K562 (cell line): ENCODE results near the gene EIF5. TPM values are rescaled to one million over a fixed set of nuclear protein-coding genes. Genes with fewer than 3 reads are reported as not detected.
A peak's percentile ranks its signal among the peaks of the same experiment; 100 is the strongest.

Experiments used
- ATAC-seq: fragments of 200-7000 bp; cut with Tn5 transposase; 3 replicates; pipeline ENCODE4 v1.9.1; 2020; ENCODE audit warnings: moderate library complexity
- BruUV-seq: library from RNA; stranded (reverse); fragments of 400-500 nt; replicated peaks from 2 replicates; lab custom pipeline; 2021; lab: Mats Ljungman, UMichigan
- CTCF ChIA-PET: fragments of 300-600 bp; formaldehyde crosslinking; extraction: SDS; loops from one replicate; lab custom pipeline; 2021; ENCODE audit warnings: low intra/inter-chr PET ratio; lab: Yijun Ruan, JAX
- POLR2A ChIA-PET: fragments of 300-600, 350-650 bp; sonication (Branson Sonifier 250); formaldehyde crosslinking; extraction: SDS; loops from one replicate; lab custom pipeline; 2021; ENCODE audit warnings: antibody characterized with exemption, inconsistent platforms; lab: Yijun Ruan, JAX
- DNase-seq, 4 experiments: peaks; one replicate each; pipeline versions ENCODE4 v3.0.0 to v3.0.0-alpha.2; 2011 to 2018; ENCODE audit warnings: low spot score in 3 of 4, mixed read lengths in 3 of 4; ENCODE audit errors: extremely low read depth in 1 of 4
- FAIRE-seq: peaks from 2 replicates; lab custom pipeline; 2011; peaks lifted over from hg19 to GRCh38; lab: Jason Lieb, UNC
- H2AFZ ChIP-seq: 2 replicates; pipeline ENCODE4 v1.6.0; 2011; ENCODE audit warnings: low read depth, low read length, control low read depth, inconsistent platforms
- H3K27ac ChIP-seq: fragments of 200-600 bp; 3 replicates; pipeline ENCODE4 v1.8.0; 2011; ENCODE audit warnings: low read depth, mild to moderate bottlenecking, control low read depth, inconsistent platforms, low read length, moderate library complexity, mixed read lengths; ENCODE audit errors: extremely low read depth
- H3K27me3 ChIP-seq, 2 experiments: fragments of 300-600 bp in 1 of 2; 2 replicates in 1 of 2; 3 replicates in 1 of 2; pipeline versions ENCODE4 v1.6.0 to v1.8.0; 2011; ENCODE audit warnings: inconsistent platforms in 2 of 2, low read length in 2 of 2, mild to moderate bottlenecking in 1 of 2, mixed read lengths in 1 of 2, moderate library complexity in 1 of 2; ENCODE audit not compliant: control insufficient read depth in 2 of 2, insufficient read depth in 2 of 2
- H3K36me3 ChIP-seq: fragments of 300-600 bp; 3 replicates; pipeline ENCODE4 v1.8.0; 2011; ENCODE audit warnings: mild to moderate bottlenecking, low read length, inconsistent platforms; ENCODE audit not compliant: control insufficient read depth, insufficient read depth
- H3K4me1 ChIP-seq, 2 experiments: fragments of 200-600 bp in 1 of 2; replicated peaks in 1 of 2; 2 replicates in 1 of 2; 3 replicates in 1 of 2; pipeline versions ENCODE4 v1.5.1 to v1.8.0; 2011; ENCODE audit warnings: inconsistent platforms in 2 of 2, low read length in 2 of 2, mild to moderate bottlenecking in 1 of 2, mixed read lengths in 1 of 2, moderate library complexity in 1 of 2; ENCODE audit not compliant: control insufficient read depth in 2 of 2, insufficient read depth in 2 of 2
- H3K4me2 ChIP-seq: 2 replicates; pipeline ENCODE4 v1.6.1; 2011; ENCODE audit warnings: low read length, control low read depth, inconsistent platforms, mixed read lengths; ENCODE audit not compliant: insufficient read depth
- H3K4me3 ChIP-seq: fragments of 200-600 bp; sonication (generic), shearing (Covaris generic); 2 replicates; pipeline ENCODE4 v1.5.1; 2016; ENCODE audit warnings: control low read depth, inconsistent platforms
- H3K79me2 ChIP-seq: fragments of 200-600 bp; 3 replicates; pipeline ENCODE4 v1.8.0; 2011; ENCODE audit warnings: low read length, inconsistent platforms; ENCODE audit not compliant: control insufficient read depth, insufficient read depth
- H3K9ac ChIP-seq, 2 experiments: 2 replicates each; pipeline versions ENCODE4 v1.6.0 to v1.6.1; 2011; ENCODE audit warnings: low read depth in 2 of 2, low read length in 2 of 2, control low read depth in 1 of 2, inconsistent platforms in 1 of 2, mild to moderate bottlenecking in 1 of 2, mixed read lengths in 1 of 2; ENCODE audit not compliant: insufficient read depth in 1 of 2
- H3K9me1 ChIP-seq: one replicate; pipeline ENCODE4 v1.6.0; 2011; ENCODE audit warnings: inconsistent platforms, mild to moderate bottlenecking, low read length, moderate library complexity; ENCODE audit not compliant: control insufficient read depth, insufficient read depth
- H3K9me3 ChIP-seq: replicated peaks from 2 replicates; pipeline ENCODE4 v1.5.1; 2011; ENCODE audit warnings: low read depth, low read length, inconsistent platforms; ENCODE audit not compliant: control insufficient read depth, insufficient read depth
- H4K20me1 ChIP-seq: replicated peaks from 2 replicates; pipeline ENCODE4 v1.6.1; 2011; ENCODE audit warnings: low read length, inconsistent platforms, mixed read lengths; ENCODE audit not compliant: control insufficient read depth, insufficient read depth
- CBFA2T2 ChIP-seq: fragments of 450-650 bp; conservative IDR thresholded peaks from 2 replicates; pipeline ENCODE4 v1.6.1; 2017; ENCODE audit warnings: mild to moderate bottlenecking
- EHMT2 ChIP-seq: fragments of 450-650 bp; IDR thresholded peaks from 2 replicates; pipeline ENCODE4 v1.6.1; 2018; ENCODE audit warnings: antibody characterized with exemption
- ELF1 ChIP-seq: fragments of 200-800 bp; sonication (Bioruptor generic); IDR thresholded peaks from 2 replicates; pipeline ENCODE4 v1.6.1; 2016; ENCODE audit warnings: missing genetic modification characterization, missing compliant biosample characterization
- GABPB2 ChIP-seq: fragments of 250-450 bp; sonication (Bioruptor Pico); conservative IDR thresholded peaks from 2 replicates; pipeline ENCODE4 v1.5.1; 2021; ENCODE audit warnings: mild to moderate bottlenecking
- NEUROD1 ChIP-seq: fragments of 150-350 bp; IDR thresholded peaks from 2 replicates; pipeline ENCODE4 v1.6.1; 2014; ENCODE audit warnings: borderline replicate concordance, low read length, low read depth; ENCODE audit not compliant: partially characterized antibody
- POLR2AphosphoS5 ChIP-seq: IDR thresholded peaks from 2 replicates; pipeline ENCODE4 v1.6.1; 2011; ENCODE audit warnings: mild to moderate bottlenecking, low read depth, low read length, moderate library complexity; ENCODE audit not compliant: control insufficient read depth, insufficient read depth
- POLR3A ChIP-seq: IDR thresholded peaks from 2 replicates; pipeline ENCODE4 v1.6.1; 2011; ENCODE audit warnings: borderline replicate concordance, mild to moderate bottlenecking, moderate library complexity; ENCODE audit not compliant: insufficient read length, insufficient read depth; ENCODE audit errors: extremely low read depth
- SP2 ChIP-seq: IDR thresholded peaks from 2 replicates; pipeline ENCODE4 v1.6.1; 2011; ENCODE audit warnings: mild to moderate bottlenecking, low read depth, low read length, moderate library complexity; ENCODE audit not compliant: poor library complexity, severe bottlenecking; ENCODE audit errors: extremely low read depth
- ZNF644 ChIP-seq: fragments of 200-800 bp; sonication (Bioruptor generic); IDR thresholded peaks from 2 replicates; pipeline ENCODE4 v1.6.1; 2016; ENCODE audit warnings: low read depth, missing genetic modification characterization, missing compliant biosample characterization
- WGBS: fragments of 100-300 bp; shearing (Covaris generic); methylation state at CpG from one replicate; pipeline ENCODE4 v1.1.6; 2016; ENCODE audit warnings: low coverage, mixed read lengths; ENCODE audit not compliant: insufficient coverage; ENCODE audit errors: missing lambda C conversion rate; 5-methylcytosine and 5-hydroxymethylcytosine counted together
- in situ Hi-C: fragments of 300-500 bp; cut with MboI; formaldehyde crosslinking; loops from 4 replicates; pipeline ENCODE4 v1.15.0; 2018; ENCODE audit warnings: inconsistent platforms, mixed read lengths
- intact Hi-C: fragments of 100-400 bp; cut with micrococcal nuclease; formaldehyde crosslinking; loops from 2 replicates; pipeline ENCODE4 v1.14.2; 2022
- polyA plus RNA-seq, 8 experiments: library from polyadenylated mRNA; depleted of rRNA in 4 of 8; stranded (reverse) in 5 of 8; unstranded in 3 of 8; fragments of >200 nt; fragmentation: Nextera tagmentation in 2 of 8; fragmentation: Illumina TruSeq in 1 of 8; extraction: Ambion mirVana in 2 of 8; extraction: Trizol in 1 of 8; gene quantifications; 2 replicates each; pipeline versions ENCODE4 v1.2.1 to v1.2.3, GENCODE V29; 2011 to 2014; ENCODE audit warnings: inconsistent platforms in 1 of 8, missing spikeins in 1 of 8
- total RNA-seq, 7 experiments: library from RNA; depleted of rRNA in 6 of 7; stranded (reverse); fragments of >200 nt in 6 of 7; fragmentation: Illumina TruSeq in 2 of 7; extraction: Trizol in 2 of 7; gene quantifications; 2 replicates each; pipeline versions ENCODE4 v1.2.1 to v1.2.3, GENCODE V29; 2011 to 2021; ENCODE audit warnings: low replicate concordance in 1 of 7
- TF ChIP-seq, protein P1 (sequence below): sonication (generic); formaldehyde crosslinking; IDR thresholded peaks from 2 replicates; pipeline ENCODE4 v1.9.0; 2022; ENCODE audit warnings: mild to moderate bottlenecking, missing genetic modification reagents
- TF ChIP-seq, protein P2 (sequence below): sonication (generic); formaldehyde crosslinking; IDR thresholded peaks from 2 replicates; pipeline ENCODE4 v1.8.1; 2023; ENCODE audit warnings: mild to moderate bottlenecking, missing genetic modification reagents
- TF ChIP-seq, protein P3 (sequence below), 3 experiments: IDR thresholded peaks in 2 of 3; conservative IDR thresholded peaks in 1 of 3; 2 replicates each; pipeline ENCODE4 v1.5.1; 2011 to 2012; ENCODE audit warnings: low read length in 3 of 3, mild to moderate bottlenecking in 3 of 3, control low read depth in 2 of 3, improper control_type of control experiment in 1 of 3, inconsistent platforms in 1 of 3, low read depth in 1 of 3, mixed read lengths in 1 of 3, moderate library complexity in 1 of 3; ENCODE audit not compliant: insufficient read depth in 2 of 3
- TF ChIP-seq, protein P4 (sequence below): fragments of 200-800 bp; sonication (Bioruptor generic); IDR thresholded peaks from 2 replicates; pipeline ENCODE4 v1.6.1; 2017; ENCODE audit warnings: missing genetic modification characterization, missing compliant biosample characterization

EIF5 gene
- total and polyA plus RNA-seq, 9 of the 15 experiments (the other 6 are each of a cell fraction or from before 2014, with no cell fraction given): 92.7 to 442 (median 190) TPM

DNA sequence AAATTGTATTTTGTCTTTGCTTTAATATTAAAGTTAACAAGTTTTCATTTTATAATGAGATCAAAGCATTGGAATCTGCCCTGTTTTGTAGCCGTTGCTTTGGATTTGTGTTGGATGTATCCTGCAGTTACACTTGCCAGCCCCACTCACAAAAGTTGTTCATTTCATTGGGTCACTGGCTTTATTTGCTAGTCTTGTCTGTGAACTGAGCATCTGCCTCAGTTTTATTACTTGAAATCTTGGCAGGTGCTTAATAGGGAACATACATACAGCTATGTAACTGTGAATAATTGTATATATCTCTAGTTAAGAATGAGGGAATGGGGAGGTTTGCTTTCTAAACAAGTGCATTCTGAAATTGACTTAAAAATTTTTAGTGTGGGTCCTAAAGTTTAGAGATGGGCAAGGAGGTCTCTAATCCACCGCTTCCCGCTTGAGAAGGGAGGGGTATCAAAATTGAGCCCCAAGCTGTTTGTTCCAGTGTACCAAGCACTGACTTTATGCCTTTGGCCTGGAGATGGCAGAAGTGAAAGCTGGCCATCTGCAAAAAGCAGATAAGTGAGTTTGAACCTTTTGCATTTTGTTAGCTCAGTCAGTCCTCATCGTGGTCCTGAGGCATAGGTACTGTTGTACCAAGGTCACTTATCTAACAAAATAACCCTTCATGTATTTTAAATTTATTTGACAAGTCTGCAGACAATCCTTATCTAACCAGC is 9.3 kb downstream of the EIF5 start:
- no peaks in the 10 kb centered on the region for H3K9me3 ChIP-seq
- in situ Hi-C loops (no loop called here), intact Hi-C loops (no loop called here)
- ChIA-PET POLR2A (interaction anchor here (0.6 to 9.2 kb wide), 17 partner anchors 8 to 385 kb away, joined by 3 to 98 read pairs (median 4); partner anchors contain the start of gene EIF5), CTCF (interaction anchor here (0.6 kb wide), 1 partner anchor 8 kb away, joined by 3 read pairs; no protein-coding TSS in a partner anchor)
- DNase-seq (peak in 2 of 4 experiments; percentile 17 to 37), ATAC-seq (peak; percentile 38), FAIRE-seq (peak; percentile 74)
- no peaks in the 10 kb centered on the region for H3K27me3 ChIP-seq
- 0 out of 3 replicates have a peak overlapping the region, but pooled peaks have one; percentile 33 for H3K27ac ChIP-seq
- H3K4me1 ChIP-seq: peaks cover 0 to 5% of the 10 kb centered on the region in 2 experiments; a peak in 3 of 5 replicates
- H2AFZ ChIP-seq: no peak overlapping the region
- no peaks in the 10 kb centered on the region for H3K9me1 ChIP-seq
- H3K9ac ChIP-seq: no peak overlapping the region
- WGBS: 74% methylated on average over 4 of the region's 4 CpGs
- peaks cover 67% of the 10 kb centered on the region for H3K36me3 ChIP-seq
- H3K4me2 ChIP-seq: no peak overlapping the region
- 0 out of 3 replicates have a peak, but pooled peaks cover 12% of the 10 kb centered on the region for H3K79me2 ChIP-seq
- no peak overlapping the region for H3K4me3 ChIP-seq
- BruUV-seq: no TSS peak
- H4K20me1 ChIP-seq: no peaks in the 10 kb centered on the region; the same call in none of the 2 replicates
- TF ChIP-seq, protein P1, sequence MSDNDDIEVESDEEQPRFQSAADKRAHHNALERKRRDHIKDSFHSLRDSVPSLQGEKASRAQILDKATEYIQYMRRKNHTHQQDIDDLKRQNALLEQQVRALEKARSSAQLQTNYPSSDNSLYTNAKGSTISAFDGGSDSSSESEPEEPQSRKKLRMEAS (CRISPR knock-in tag): no peak
- no peak for TF ChIP-seq EHMT2
- TF ChIP-seq CBFA2T2: peak; percentile 22; the same call in 1 of the 2 replicates
- TF ChIP-seq POLR2AphosphoS5: 0 out of 2 replicates have a peak, but pooled peaks have one; percentile 27
- TF ChIP-seq, protein P2, sequence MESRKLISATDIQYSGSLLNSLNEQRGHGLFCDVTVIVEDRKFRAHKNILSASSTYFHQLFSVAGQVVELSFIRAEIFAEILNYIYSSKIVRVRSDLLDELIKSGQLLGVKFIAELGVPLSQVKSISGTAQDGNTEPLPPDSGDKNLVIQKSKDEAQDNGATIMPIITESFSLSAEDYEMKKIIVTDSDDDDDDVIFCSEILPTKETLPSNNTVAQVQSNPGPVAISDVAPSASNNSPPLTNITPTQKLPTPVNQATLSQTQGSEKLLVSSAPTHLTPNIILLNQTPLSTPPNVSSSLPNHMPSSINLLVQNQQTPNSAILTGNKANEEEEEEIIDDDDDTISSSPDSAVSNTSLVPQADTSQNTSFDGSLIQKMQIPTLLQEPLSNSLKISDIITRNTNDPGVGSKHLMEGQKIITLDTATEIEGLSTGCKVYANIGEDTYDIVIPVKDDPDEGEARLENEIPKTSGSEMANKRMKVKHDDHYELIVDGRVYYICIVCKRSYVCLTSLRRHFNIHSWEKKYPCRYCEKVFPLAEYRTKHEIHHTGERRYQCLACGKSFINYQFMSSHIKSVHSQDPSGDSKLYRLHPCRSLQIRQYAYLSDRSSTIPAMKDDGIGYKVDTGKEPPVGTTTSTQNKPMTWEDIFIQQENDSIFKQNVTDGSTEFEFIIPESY (CRISPR knock-in tag): no peak
- no peak for TF ChIP-seq POLR3A
- no peak for TF ChIP-seq SP2
- TF ChIP-seq, protein P3, sequence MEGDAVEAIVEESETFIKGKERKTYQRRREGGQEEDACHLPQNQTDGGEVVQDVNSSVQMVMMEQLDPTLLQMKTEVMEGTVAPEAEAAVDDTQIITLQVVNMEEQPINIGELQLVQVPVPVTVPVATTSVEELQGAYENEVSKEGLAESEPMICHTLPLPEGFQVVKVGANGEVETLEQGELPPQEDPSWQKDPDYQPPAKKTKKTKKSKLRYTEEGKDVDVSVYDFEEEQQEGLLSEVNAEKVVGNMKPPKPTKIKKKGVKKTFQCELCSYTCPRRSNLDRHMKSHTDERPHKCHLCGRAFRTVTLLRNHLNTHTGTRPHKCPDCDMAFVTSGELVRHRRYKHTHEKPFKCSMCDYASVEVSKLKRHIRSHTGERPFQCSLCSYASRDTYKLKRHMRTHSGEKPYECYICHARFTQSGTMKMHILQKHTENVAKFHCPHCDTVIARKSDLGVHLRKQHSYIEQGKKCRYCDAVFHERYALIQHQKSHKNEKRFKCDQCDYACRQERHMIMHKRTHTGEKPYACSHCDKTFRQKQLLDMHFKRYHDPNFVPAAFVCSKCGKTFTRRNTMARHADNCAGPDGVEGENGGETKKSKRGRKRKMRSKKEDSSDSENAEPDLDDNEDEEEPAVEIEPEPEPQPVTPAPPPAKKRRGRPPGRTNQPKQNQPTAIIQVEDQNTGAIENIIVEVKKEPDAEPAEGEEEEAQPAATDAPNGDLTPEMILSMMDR (IDR thresholded peaks at IDR 0.05 in 2 of 3, conservative IDR thresholded peaks at IDR 0.05 in 1 of 3; ENCODE audit: insufficient read depth in 2 of 3, low read depth in 1 of 3, low read length in 3 of 3): peak in 1 of 3 experiments; percentile 22; a peak in 1 of 6 replicates
- TF ChIP-seq GABPB2: no peak
- TF ChIP-seq, protein P4, sequence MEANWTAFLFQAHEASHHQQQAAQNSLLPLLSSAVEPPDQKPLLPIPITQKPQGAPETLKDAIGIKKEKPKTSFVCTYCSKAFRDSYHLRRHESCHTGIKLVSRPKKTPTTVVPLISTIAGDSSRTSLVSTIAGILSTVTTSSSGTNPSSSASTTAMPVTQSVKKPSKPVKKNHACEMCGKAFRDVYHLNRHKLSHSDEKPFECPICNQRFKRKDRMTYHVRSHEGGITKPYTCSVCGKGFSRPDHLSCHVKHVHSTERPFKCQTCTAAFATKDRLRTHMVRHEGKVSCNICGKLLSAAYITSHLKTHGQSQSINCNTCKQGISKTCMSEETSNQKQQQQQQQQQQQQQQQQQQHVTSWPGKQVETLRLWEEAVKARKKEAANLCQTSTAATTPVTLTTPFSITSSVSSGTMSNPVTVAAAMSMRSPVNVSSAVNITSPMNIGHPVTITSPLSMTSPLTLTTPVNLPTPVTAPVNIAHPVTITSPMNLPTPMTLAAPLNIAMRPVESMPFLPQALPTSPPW (CRISPR knock-in tag): no peak
- no peak for TF ChIP-seq ELF1 (tag)
- no peak for TF ChIP-seq NEUROD1
- no peak for TF ChIP-seq ZNF644
